CD4-positive, alpha-beta T cell treated with Interleukin-4 for 1 hour (primary cell): ENCODE measurements around the gene AHNAK2.

Experiments used
- DNase-seq, 2 donors: peaks; one replicate each; pipeline ENCODE4 v3.0.0-alpha.2; 2020 to 2022

The AHNAK2 gene

DNA sequence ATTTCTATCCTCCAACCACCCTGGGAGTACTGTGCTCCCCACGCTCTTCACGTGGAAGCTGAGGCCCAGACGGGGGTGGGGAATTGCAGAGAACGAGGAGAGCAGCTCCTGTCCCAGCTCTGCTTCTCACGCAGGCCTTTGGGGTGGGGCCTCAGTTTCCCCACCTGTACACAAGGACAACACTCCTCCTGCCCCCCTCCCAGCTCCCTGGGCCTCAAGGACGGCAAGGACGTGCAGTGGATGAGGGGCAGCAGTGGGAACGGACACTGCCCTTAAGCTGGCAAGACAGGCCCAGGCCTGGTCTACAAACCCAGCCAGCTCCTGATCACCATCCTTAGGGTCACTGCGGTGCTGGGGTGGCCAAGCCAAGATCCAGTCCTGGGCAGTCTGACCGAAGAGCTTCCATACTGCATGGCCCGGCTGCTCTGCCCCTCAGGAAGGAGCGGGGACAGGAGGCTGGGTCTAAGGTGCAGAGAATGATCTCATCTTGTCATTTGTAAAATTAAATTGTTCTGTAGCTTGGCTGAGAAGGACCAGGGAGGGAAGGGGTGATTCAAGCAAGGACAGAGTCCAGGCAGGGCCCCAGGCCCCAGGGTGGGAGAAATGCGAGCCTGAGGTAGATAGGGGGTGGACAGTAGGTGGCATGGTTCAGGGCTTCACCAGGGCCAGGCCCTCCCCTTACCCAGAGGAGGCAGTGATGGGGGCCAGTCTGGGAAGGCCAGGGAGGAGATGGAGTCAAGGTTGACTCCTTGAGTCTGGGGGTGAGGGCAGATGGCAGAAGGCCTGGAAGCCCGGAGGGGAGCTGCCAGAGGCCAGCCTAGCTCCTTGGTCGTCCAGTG is 6.1 kb upstream of the AHNAK2 start:
- no peak for DNase-seq

DNA sequence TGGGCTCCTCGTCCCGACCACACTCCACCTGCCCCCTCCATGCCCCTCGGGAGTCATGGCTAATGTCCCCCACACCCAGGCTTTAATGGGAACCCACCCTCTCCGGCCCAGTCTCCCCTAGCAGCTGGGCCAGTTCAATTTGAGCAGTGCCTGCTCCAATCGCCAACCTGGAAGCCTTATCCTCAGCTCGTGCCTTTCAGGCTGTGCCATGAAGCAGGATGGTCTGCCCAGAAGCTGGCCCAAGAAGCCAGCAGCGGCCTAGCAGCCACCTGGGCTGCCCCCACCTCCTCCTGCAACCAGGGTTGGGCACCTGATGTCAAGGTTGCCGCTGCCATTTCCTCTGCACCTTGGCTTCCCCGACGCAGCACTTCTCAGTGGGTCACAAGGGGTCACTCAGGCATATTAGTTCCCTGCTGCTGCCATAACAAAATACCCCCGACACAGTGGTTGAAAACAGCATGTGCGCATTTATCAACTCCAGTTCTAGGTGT is 5.1 kb upstream of the AHNAK2 start:
- DNase-seq: no peak

DNA sequence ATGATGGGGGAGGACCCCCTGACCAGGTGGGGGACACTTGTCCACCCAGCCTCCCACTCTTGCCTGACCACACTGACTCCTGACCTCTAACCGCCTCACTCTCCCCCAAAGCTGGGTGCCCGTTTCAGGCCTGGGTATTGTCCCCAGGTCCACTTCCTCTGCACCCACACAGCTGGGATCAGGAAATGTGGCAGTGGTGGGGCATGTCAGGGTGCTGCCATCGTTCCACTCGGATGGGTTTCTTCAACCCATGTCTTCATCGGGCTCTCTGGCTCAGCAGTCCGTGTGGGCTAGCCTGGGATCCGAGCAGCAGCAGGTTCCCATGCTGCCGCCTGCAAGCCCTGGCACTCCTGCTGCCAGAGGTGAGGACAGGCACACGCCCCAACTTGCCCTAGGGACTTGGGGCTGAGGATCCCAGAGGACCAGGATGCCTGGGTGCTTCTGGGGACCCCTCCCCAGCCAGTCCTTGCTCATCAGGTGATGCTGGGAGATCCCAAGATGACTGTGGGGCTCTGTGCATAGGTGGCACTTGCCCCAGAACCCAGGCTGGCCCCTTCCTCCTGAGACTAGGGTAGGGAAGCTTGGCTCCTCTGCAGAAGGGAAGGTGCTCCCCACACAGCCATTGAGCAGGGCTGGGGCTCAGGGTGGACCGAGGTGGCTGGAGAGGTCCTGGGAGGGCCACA is 4.5 kb upstream of the AHNAK2 start:
- DNase-seq: no peak

DNA sequence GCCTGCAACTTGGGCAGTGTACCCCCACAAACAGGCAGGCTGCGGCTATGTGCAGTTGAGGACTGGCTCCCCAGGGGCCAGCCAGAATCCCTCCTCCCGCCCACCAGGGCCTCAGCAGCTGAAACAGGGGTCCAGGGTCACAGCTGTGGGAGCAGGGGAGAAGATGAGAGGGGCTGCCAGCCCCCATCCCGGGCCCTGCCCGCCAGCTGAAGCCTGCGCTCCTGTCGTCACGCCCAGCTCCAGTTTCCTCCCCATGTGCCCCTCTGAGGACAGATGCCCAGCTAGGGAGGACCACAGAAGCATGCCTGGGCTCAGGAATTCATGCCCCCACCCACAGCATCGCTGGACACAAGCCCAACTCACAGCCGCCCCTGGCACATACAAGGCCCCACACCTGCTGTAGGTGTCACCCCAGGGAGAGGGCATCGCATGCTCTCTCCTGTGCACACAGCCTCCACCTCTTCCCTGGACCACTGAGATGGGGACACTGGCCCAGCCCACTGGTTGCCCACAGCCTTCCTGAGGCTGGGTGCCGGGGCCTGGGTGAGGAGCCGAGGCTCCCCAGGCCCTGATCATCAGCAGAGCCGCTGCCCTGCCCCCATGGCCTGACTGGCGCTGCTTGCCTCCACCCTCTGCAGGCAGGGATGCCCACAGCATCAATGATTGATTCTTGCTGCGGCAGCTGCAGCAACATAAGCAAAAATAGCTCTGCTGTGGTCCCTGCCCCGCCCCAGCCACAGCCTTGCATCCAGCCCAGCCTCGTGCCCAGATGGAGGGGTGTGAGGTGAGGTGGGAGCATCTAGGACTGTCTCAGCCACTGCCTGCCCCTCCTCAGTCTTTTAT is 3.7 kb upstream of the AHNAK2 start:
- DNase-seq: no peak

DNA sequence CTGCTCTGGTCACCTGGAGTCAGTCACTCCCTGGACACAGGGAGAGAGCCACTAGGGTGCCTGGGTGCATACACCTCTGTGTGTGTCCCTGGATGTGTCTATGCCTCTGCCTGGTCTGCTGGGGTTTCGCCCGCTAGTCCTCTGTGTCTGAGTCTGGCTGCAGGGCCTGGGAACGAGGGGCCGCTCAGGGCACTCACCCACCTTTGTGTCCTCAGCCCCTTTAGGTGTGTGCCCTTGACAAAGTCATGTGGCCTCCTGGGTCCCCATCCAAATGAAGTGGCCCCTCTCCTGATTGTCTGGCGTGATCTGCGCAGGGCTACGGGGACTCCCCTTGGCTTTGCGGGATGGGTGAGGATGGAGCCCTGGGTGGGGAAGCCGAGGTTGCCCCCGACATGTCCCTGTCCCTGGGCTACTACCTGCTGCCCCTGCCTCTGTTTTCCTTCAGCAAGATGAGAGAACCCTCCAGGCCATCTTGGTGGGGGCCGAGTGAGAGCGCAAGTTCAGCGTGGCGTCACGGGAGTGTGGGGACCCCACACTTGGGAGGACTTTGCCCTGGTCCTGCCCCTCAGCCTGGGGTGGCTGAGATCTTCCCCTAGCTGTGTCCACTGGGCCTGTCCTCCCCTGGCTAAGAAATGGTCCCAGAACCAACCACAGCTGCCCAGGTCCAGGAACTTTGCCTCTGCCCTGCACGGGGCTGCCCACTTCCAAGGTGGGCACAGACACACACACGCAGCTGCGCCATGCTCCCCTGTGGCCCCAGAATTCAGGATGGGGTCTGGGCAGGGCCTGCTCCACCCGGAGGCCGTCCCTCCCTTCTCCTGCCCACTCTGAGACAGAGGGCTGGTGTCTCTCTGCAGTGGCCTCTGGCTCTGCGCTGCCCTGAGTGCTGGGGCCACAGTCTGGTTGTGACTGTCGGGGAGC is 2.7 kb upstream of the AHNAK2 start:
- no peak for DNase-seq

- DNase-seq: no peak
These were observed 1.8 kb upstream of the AHNAK2 start for GRCh38 chr14:104979758-104980610.

DNA sequence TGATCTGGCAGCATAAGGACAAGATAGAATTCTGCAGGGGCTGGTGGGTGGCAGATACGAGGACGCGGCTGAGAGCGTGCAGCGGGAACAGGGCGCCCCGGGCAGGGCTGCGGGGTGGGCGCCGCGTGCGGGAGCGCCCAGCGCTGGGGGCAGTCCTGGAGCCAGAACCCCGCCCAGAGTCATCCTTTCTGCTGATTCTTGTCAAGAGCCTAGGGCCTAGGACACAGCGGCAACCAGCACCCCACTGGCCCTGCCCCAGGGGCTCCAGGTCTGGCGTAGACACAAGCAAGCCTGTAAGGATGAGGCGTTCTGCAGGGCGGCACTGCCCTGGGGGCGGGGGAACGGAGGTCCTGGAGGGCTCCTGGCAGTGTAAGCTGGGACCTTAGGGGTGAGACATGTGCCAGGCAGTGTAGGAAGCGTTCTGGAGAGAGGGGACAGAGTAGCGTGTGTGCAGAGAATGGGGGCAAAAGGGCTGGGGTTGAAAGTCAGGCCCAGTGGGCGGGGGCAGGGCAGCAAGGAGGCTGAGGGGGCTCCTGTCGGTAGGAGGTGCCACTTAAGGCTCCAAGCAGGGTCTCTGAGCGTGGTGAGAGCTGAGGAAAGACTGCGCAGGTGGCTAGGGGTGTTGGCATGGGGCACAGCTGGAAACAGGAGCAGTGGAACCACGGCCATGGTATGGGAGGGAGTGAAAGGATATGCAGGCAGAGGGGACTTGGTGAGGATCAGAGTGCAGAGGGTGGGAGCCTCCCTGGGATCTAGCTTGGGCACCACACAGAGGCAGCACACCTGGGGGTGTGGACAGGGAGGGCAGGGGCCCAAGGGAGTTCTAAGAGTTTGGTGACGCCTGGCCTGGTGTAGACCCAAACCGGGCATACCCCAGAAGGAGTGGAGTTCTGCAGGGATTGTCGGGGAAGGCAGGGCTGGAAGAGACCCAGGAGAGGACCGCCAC is 845 bp upstream of the AHNAK2 start:
- DNase-seq: no peak

DNA sequence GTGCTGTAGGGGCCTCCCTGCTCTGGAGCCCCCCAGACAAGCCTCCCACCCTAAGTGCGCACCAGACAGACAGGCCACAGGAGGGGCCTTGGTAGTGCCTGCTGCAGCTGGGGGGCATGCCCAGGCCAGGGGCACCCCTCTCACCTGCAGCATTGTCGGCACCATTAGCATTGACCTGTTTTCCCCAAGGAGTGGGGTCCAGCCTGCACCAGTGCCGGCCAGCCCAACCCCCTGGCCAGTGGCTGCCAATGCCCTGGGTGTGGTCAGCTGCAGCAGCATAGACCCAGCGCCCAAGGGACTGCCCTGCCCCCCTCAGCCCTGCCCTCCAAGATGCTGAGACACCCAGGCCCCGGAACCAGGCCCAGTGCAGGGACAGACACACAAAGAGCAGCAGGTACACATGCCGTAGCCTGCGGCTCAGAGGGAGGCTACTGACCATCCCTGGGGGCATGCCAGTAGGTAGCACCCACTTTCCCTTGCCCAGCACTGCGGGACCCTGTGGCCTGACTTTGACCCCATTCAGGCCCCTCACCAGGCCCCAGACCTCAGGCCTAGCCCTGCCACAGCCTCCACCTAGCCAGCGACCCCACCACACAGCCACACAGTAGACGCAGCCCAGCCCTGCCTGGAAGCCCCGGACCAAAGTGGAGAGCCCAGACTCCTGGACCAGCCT is 1.0 kb downstream of the AHNAK2 start:
- DNase-seq: no peak

- peak; percentile 86 to 87 for DNase-seq
These were observed 1.8 kb downstream of the AHNAK2 start for GRCh38 chr14:104976198-104977007.

DNA sequence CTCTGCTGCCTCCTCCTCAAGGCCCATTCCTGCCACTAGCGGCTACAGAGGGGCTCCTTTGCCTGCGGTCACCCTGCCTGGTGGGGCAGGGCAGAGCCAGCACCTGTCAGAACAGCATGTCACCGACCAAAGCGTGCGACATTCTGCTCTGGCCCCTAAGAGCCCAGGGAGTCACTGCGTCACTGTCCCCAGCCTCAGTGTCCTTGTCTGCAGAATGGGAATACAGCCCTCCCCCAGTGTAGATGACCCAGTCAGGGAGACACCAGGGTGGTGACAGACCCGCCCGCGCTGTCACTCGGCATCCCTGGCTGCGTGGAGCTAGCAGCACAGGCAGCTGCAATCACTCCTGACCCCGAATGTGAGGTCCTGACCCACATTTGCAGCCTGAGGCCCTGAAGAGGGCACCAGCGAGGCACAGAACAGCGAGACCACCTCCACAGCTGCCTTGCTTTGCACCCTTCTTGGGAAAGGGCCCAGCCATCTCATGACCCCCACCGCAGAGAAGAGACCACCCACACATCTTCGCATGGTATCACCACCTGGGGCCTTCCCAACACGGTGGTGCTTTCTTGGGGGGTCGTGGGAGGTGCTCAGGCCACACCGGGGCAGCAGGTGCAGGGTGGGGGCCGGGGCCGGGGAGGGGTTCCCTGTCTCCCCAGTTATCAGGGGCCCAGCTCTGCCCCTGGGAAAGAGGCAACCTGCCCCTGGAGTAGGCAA is 2.5 kb downstream of the AHNAK2 start:
- peak; percentile 24 to 33 for DNase-seq

DNA sequence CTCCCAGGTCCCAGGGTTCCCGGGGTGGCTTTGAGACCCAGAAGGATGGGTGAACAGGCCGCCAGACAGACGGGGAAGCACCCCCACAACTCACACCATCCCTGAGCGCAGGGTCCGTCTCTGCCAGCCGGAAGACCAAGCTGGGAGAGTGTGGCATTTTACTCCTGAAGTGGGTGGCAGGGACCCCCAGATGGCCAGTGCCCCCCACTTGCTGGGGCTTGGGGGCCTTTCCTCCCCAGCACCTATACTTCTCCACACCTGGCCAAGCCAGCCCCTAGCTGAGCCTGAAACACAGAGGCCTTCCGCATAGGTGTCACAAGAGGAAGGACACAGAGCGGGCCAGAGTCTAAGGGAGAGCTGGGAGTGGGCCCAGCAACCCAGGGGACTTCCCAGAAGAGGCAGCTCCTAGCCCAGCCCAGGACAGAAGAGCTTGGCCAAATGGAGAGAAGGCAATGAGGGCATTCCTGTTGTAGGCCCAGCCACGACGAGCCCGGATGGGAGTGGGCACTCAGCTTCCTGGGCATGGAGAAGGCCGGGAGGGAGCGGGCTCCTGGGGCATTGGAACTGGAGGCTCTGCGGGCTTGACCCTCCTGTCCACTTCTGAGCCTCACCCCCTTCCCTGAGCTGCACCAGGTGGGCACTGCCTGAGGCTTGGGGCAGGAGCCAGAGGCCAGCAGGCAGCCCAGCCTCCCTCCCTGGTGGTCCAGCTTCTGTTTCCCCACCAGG is 3.3 kb downstream of the AHNAK2 start:
- DNase-seq: no peak

DNA sequence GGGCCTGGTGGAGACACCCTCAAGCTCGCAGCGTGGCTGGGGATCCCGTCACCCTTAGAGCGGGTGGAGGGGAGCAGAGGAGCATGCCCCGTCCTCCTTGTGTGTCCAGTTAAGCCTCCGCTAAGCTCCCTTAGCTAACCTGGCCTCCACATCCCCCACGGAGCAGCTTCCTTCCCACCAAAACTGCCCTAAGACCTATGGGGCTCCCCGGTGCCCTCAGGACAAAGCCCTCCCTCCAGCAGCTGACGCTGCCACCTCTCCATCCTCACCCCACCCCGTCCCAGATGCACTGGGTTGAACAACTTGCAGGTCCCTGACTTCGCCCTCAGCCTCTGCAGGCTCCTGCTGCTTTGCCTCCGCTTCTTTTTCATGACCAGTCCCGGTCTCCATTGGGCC is 4.0 kb downstream of the AHNAK2 start:
- no peak for DNase-seq

- DNase-seq: no peak
These were observed 4.6 kb downstream of the AHNAK2 start for GRCh38 chr14:104973385-104974145.

DNA sequence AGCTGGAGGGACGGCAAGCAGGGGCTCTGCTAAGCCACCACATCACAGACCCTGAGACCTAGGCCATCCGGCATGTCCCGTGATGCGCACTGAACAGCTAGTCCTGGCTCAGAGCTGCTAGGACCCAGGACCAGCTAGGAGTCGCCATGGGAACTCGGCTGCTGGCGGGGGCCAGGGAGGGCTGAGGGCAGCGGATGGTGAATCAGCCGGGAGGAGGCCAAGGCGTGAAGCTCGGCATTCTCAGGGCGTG is 5.1 kb downstream of the AHNAK2 start:
- DNase-seq: no peak

DNA sequence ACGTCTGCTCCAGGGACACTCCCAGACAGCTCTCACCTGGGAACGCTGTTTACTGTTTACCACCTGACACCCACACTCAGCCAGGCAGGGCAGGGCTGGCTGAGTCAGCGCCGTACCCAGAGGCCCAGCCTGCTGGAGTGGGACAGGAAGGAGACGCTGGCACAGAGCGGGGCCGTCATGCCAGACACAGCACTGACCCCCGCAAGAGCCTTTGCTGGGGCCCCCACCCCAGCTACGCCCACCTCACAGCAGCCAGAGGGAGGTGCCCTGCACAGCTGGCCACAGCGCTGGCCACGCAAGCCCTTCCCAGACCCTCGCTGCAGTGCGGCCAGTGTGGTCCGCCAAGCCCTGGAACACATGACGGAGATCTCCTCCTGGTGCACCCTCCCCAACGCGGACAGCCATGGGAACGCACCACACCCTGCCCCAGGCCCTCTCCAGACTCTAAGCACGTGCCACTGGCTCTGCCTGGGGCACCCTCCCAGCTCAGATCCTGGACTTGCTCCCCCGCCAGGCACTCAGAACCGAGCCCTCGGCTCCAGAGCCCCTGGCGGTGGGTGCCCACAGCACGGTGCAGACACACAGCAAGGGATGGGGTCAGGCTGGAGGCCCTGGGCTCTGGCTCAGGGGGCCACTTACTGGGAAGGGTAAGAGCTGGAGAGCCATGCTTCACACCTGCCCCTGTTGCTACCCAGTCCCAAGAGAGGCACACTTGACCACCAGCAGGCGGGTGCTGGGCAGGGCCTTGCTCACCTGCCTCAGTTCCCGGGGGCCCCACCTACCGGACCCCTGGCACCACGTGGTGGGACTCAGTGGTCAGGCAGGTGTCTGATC is 5.7 kb downstream of the AHNAK2 start:
- DNase-seq: no peak
